ENCODE measurements around the gene AURKAIP1. TPM values are rescaled to one million over a fixed set of nuclear protein-coding genes. Genes with fewer than 3 reads are reported as not detected.
A peak's percentile ranks its signal among the peaks of the same experiment; 100 is the strongest.

Gene AURKAIP1
- total and polyA plus RNA-seq, 9 of the 15 experiments (the other 6 are each of a cell fraction or from before 2014, with no cell fraction given), result 7.8 to 478 (median 92.0) TPM

DNA sequence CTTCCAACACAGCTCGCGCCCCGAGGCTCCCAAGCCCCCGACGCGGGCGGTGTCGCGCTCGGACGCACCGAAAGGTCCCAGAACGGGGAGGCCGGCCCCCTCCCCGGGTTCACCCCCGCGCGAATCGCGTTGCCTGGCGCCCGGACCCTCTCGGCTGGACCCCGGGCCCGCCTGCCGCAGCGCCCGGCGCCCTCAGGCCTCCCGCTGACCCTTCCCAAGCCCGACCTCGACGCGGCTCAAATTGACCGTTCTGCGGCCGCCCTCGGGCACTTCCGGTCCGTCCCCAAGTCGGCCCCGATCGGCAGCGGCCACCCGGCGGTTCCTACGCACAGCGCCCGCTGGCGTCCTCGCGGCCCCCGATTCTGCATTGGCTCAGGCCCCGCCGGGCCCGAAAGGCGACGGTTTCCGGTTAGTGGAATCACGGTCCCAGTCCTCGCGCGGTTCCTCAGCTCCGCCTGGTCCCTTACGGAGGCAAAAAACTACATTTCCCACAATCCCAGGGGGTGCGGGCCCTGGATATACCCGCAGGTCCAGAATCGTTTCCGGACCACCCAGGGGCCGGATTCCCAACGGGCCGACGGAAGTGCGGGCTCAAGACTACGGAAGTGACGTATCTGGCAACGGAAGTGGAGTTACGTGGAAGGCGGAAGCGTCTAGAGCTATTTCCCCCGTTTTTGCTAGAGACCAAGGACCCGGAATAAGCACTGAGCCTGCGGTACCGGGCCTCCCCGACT lies at the start of gene AURKAIP1 (continued):
- TF ChIP-seq, protein P1, sequence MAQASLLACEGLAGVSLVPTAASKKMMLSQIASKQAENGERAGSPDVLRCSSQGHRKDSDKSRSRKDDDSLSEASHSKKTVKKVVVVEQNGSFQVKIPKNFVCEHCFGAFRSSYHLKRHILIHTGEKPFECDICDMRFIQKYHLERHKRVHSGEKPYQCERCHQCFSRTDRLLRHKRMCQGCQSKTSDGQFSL (CRISPR knock-in tag; IDR thresholded peaks at IDR 0.05), result peak; percentile 28; the same call in 1 of the 2 replicates
- TF ChIP-seq, protein P1 (tag; IDR thresholded peaks at IDR 0.05), result no peak
- TF ChIP-seq RBM17 (IDR thresholded peaks at IDR 0.05; ENCODE audit: borderline replicate concordance, low read depth, low read length) (no peak), SMARCA5 (IDR thresholded peaks at IDR 0.05) (no peak), HCFC1 (IDR thresholded peaks at IDR 0.05; ENCODE audit: low read depth, low read length) (peak; percentile 98), NRF1 (conservative IDR thresholded peaks at IDR 0.05 in 1 of 2, IDR thresholded peaks at IDR 0.05 in 1 of 2) (peak; percentile 47 to 66; a peak in 3 of 4 replicates), ZNF778 (CRISPR knock-in tag; IDR thresholded peaks at IDR 0.05) (no peak), TEAD1 (CRISPR knock-in tag; IDR thresholded peaks at IDR 0.05) (peak; percentile 84 to 90), DIDO1 (tag; IDR thresholded peaks at IDR 0.05; ENCODE audit: low read depth) (peak; percentile 93), TAF15 (IDR thresholded peaks at IDR 0.05; ENCODE audit: low read depth, low read length) (no peak), CTBP1 (IDR thresholded peaks at IDR 0.05; ENCODE audit: borderline replicate concordance) (peak; percentile 99), NR3C1 (CRISPR knock-in tag; IDR thresholded peaks at IDR 0.05) (no peak), SMAD3 (CRISPR knock-in tag; conservative IDR thresholded peaks at IDR 0.05) (peak; percentile 92)
- TF ChIP-seq, protein P2, sequence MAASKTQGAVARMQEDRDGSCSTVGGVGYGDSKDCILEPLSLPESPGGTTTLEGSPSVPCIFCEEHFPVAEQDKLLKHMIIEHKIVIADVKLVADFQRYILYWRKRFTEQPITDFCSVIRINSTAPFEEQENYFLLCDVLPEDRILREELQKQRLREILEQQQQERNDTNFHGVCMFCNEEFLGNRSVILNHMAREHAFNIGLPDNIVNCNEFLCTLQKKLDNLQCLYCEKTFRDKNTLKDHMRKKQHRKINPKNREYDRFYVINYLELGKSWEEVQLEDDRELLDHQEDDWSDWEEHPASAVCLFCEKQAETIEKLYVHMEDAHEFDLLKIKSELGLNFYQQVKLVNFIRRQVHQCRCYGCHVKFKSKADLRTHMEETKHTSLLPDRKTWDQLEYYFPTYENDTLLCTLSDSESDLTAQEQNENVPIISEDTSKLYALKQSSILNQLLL (CRISPR knock-in tag; IDR thresholded peaks at IDR 0.05; ENCODE audit: borderline replicate concordance), result no peak
- TF ChIP-seq, protein P3, sequence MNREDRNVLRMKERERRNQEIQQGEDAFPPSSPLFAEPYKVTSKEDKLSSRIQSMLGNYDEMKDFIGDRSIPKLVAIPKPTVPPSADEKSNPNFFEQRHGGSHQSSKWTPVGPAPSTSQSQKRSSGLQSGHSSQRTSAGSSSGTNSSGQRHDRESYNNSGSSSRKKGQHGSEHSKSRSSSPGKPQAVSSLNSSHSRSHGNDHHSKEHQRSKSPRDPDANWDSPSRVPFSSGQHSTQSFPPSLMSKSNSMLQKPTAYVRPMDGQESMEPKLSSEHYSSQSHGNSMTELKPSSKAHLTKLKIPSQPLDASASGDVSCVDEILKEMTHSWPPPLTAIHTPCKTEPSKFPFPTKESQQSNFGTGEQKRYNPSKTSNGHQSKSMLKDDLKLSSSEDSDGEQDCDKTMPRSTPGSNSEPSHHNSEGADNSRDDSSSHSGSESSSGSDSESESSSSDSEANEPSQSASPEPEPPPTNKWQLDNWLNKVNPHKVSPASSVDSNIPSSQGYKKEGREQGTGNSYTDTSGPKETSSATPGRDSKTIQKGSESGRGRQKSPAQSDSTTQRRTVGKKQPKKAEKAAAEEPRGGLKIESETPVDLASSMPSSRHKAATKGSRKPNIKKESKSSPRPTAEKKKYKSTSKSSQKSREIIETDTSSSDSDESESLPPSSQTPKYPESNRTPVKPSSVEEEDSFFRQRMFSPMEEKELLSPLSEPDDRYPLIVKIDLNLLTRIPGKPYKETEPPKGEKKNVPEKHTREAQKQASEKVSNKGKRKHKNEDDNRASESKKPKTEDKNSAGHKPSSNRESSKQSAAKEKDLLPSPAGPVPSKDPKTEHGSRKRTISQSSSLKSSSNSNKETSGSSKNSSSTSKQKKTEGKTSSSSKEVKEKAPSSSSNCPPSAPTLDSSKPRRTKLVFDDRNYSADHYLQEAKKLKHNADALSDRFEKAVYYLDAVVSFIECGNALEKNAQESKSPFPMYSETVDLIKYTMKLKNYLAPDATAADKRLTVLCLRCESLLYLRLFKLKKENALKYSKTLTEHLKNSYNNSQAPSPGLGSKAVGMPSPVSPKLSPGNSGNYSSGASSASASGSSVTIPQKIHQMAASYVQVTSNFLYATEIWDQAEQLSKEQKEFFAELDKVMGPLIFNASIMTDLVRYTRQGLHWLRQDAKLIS (CRISPR knock-in tag; IDR thresholded peaks at IDR 0.05), result peak; percentile 99
- TF ChIP-seq, protein P4, sequence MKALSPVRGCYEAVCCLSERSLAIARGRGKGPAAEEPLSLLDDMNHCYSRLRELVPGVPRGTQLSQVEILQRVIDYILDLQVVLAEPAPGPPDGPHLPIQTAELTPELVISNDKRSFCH (CRISPR knock-in tag; IDR thresholded peaks at IDR 0.05), result no peak
- TF ChIP-seq, protein P4 (tag; IDR thresholded peaks at IDR 0.05), result peak; percentile 95
- TF ChIP-seq, protein P5, sequence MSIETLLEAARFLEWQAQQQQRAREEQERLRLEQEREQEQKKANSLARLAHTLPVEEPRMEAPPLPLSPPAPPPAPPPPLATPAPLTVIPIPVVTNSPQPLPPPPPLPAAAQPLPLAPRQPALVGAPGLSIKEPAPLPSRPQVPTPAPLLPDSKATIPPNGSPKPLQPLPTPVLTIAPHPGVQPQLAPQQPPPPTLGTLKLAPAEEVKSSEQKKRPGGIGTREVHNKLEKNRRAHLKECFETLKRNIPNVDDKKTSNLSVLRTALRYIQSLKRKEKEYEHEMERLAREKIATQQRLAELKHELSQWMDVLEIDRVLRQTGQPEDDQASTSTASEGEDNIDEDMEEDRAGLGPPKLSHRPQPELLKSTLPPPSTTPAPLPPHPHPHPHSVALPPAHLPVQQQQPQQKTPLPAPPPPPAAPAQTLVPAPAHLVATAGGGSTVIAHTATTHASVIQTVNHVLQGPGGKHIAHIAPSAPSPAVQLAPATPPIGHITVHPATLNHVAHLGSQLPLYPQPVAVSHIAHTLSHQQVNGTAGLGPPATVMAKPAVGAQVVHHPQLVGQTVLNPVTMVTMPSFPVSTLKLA (conservative IDR thresholded peaks at IDR 0.05), result peak; percentile 87 to 96
- TF ChIP-seq, protein P6, sequence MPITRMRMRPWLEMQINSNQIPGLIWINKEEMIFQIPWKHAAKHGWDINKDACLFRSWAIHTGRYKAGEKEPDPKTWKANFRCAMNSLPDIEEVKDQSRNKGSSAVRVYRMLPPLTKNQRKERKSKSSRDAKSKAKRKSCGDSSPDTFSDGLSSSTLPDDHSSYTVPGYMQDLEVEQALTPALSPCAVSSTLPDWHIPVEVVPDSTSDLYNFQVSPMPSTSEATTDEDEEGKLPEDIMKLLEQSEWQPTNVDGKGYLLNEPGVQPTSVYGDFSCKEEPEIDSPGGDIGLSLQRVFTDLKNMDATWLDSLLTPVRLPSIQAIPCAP (CRISPR knock-in tag; IDR thresholded peaks at IDR 0.05; ENCODE audit: borderline replicate concordance), result no peak

Data from K562 (cell line).